A204.1 (cell line): ENCODE results near the gene NSF.
"Not testable (repeated sequence)": the region's sequence is repeated elsewhere in the genome, so short reads cannot be mapped to it uniquely, and the experiment has no call there.

Experiments
- FAIRE-seq: peaks from 2 replicates; lab custom pipeline; 2012; peaks lifted over from hg19 to GRCh38; lab: Jason Lieb, UNC

Gene NSF

GRCh38 chr17:46590157-46591146 is at the start of gene NSF:
TSS of gene NSF (plus strand) at chr17:46590669. CDS start at chr17:46590776, 107 bp downstream.
- not testable (repeated sequence) for FAIRE-seq

DNA sequence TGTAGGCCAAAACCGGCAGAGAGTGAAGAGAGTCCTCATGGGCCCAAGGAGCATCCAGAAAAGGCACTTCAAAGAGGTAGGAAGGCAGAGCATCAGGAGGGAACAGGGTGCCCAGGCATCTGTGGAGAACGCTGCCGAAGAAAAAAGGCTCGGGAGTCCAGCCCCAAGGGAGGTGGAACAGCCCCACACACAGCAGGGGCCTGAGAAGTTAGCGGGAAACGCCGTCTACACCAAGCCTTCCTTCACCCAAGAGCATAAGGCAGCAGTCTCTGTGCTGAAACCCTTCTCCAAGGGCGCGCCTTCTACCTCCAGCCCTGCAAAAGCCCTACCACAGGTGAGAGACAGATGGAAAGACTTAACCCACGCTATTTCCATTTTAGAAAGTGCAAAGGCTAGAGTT is 41.9 kb upstream of the NSF start:
- FAIRE-seq = not testable (repeated sequence)

DNA sequence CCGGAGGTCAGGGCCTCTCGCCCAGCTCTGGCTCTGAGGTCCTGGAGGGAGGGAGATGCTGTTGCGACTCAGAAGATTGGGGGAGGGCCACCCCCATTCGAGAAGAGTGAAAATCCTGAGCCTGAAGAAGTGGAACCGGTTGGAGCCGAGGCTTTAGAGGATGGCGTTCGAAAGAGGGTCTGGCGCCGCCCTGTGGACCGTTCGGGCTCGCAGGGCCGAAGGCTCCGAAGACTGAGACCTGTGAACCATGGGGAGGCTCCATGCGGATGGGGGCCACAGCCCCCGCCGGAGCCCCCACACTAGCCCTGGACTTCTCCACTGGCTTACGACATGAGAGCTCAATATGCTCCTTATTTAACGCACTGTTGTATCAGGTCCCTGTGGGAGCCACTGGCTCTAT is 31.3 kb upstream of the NSF start:
- FAIRE-seq = not testable (repeated sequence)

- not testable (repeated sequence) for FAIRE-seq
Observed at GRCh38 chr17:46560048-46560447, 30.4 kb upstream of the NSF start.

GRCh38 chr17:46566284-46566683 is 24.2 kb upstream of the NSF start:
- not testable (repeated sequence) for FAIRE-seq

DNA sequence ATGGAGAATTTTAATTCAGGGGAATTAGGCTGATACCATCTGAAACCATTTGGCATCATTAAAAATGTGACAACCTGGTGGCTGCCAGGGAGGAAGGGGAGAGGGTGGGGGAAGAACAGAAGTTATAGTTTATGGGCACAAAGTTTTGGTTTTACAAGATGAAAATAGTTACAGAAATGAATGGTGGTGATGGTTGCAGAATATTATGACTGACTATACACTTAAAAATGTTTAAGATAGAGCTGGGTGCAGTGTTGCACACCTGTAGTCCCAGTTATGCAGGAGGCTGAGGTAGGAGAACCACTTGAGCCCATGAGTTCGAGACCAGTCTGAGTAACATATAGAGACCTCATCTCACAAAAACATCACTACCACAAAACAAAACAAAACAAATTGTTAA is 23.5 kb upstream of the NSF start:
- FAIRE-seq = not testable (repeated sequence)

DNA sequence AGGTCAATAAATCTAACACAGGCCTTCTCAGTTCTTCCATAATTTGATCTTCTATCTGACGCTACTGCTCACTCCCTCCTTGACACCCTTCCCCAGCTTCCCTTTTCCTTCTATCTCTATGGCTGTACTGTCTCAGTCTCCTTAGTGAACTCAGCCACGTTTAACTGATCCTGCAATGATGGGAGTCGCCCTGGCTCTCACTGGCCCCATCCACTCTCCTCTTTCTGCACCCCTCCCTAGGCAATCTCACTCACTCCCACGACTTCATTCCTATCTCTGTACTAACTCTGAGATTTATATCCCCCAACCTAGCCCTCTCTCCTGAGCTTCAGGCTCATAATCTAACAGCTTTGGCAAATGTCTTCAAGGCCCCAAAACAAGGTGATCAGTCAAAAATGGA is 18.7 kb upstream of the NSF start:
- FAIRE-seq = not testable (repeated sequence)

- peak; percentile 100 for FAIRE-seq
Observed at GRCh38 chr17:46579083-46580075, 11.1 kb upstream of the NSF start, which contains the start of gene ARL17A. TSS of gene ARL17A (minus strand) at chr17:46579691. CDS start at chr17:46576322, 3,369 bp downstream.

GRCh38 chr17:46580082-46580481 is 10.4 kb upstream of the NSF start:
- not testable (repeated sequence) for FAIRE-seq

- not testable (repeated sequence) for FAIRE-seq
Observed at GRCh38 chr17:46585444-46585843, 5.0 kb upstream of the NSF start.

- FAIRE-seq = not testable (repeated sequence)
Observed at GRCh38 chr17:46591332-46591731, 863 bp downstream of the NSF start.

GRCh38 chr17:46598344-46598931 is 8.0 kb downstream of the NSF start:
- peak; percentile 77 for FAIRE-seq

- not testable (repeated sequence) for FAIRE-seq
Observed at GRCh38 chr17:46600767-46601166, 10.3 kb downstream of the NSF start.

GRCh38 chr17:46603125-46603524 is 12.7 kb downstream of the NSF start:
- not testable (repeated sequence) for FAIRE-seq

DNA sequence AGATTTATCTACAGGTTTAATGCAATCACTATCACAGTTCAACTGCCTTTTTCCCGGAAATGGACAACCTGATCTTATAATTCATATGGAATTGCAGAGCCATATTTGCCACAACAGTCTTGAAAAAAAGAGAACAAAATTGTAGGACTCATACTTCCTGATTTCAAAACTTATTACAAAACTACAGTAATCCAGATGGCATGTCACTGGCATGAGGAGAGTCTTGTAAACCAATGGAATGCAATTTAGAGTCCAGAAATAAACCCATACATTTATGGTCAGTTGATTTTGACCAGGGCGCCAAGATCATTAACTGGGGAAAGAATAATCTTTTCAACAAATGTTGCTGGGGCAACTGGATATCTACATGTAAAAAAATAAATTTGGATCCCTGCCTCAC is 20.8 kb downstream of the NSF start:
- not testable (repeated sequence) for FAIRE-seq

DNA sequence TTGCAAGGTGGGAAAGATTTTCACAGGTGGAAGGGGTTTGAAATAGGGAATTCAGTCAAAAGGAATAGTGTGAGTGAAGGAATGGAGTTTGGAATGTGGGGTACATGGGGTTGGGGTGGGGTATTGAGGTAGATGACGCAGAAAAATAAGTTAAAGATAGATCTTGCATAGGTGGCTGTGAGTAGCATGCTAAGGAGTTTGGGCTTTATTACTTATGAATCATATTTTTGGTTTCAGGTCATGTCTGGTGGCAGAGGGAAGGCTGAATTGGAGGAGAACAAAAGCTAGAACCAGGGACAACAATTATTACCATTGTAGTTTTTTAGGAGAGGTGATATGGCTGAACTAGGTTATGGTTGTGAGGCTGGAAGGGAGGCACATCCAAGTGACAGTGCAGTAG is 23.4 kb downstream of the NSF start:
- FAIRE-seq = not testable (repeated sequence)

DNA sequence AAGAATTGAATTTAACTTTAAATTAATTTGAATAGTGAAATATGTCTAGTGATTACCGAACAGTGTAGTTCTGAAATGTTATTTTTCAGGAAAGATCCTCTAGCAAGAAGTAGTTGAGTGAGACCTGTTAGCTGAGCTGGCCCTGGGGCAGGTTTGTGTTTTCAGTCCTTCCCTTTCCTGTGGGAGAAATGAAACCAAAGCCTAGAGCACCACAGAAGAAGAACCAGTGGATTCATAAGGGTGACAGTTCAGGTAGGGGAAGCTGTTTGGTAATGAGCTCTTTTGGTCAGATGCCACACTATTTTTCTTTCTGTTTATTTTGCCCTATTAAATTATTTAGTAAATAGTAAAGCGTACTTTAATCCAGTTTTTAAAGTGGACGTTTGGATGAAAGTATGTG is 26.7 kb downstream of the NSF start:
- not testable (repeated sequence) for FAIRE-seq

GRCh38 chr17:46618975-46619374 is 28.5 kb downstream of the NSF start:
- FAIRE-seq = peak; percentile 64

- FAIRE-seq = peak; percentile 11
Observed at GRCh38 chr17:46623790-46624189, 33.3 kb downstream of the NSF start.

DNA sequence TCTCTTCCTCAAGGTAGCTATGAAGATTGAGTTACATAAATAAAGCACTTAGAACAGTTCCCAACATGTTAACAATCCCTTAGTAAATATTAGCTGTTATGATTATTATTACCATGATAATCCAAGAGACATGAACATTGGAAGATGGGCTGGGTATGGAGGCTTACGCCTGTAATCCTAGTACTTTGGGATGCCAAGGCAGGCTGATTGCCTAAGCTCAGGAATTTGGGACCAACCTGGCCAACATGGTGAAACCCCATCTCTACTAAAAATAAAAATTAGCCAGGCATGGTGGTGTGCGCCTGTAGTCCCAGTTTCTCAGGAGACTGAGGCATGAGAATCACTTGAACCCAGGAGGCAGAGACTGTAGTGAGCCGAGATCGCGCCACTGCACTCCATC is 34.3 kb downstream of the NSF start:
- FAIRE-seq = not testable (repeated sequence)

- FAIRE-seq = not testable (repeated sequence)
Observed at GRCh38 chr17:46627452-46627851, 37.0 kb downstream of the NSF start.
